NCI-H2227 treated with DMSO at 0.1 percent for 48 hours (cell line): ENCODE data around the gene VAMP8.
"Not testable (repeated sequence)": the region's sequence is repeated elsewhere in the genome, so short reads cannot be mapped to it uniquely, and the experiment has no call there.

ENCODE experiments used
- DNase-seq: peaks from one replicate; lab custom pipeline; 2025; lab: John Stamatoyannopoulos, UW

Gene VAMP8

DNA sequence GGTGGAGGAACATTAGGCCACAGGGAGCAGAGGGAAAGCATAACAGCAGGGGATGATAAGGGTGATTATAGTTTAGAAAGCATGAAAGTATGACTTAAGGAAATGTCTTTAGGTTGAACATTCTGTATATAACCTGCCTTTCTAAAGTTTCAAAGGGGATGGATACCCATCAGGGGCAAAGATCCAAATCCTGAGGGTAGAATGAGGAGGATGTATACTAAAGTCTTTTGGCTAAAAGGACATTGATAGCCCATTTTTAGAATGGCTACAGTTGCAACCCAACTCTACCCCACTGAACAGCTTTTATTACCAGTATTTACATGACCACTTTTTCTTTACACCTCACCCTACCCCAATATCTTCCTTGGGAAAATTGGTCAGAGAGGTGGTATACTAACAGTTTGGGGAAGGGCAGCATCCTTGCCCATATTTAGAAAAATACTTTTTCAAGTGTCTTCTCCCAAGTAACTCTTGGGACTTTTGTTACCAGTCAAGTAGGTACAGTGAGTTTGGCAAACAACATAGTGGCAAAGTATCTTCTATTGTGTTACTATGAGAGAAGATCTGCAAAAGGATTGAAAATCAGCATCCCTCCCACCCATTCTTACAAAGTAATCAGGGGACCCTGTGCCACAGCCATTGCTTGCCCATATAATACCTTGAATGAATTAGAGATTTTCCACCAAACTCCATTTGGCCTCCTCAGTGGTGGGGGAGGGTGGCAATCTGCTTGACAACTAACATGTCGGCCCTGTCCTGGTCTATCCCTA, 30.1 kb upstream of the VAMP8 start:
- DNase-seq: no peak

- DNase-seq: no peak
Measured at GRCh38 chr2:85547859-85548607, 29.4 kb upstream of the VAMP8 start.

DNA sequence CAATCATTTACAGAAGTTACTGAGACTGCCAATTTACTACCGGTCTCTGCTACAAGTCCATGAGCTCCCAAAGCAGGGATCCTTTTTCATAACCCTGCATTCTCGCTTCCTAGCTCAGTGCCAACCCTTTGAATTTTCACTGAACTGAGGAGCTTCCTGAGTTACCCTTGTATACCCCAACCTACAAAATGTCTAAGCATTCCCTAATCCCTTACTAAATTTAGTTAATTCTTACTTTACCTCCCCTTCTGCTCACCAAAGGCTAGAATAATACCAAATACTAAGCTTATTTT, 28.8 kb upstream of the VAMP8 start:
- no peak for DNase-seq

- DNase-seq: no peak
Measured at GRCh38 chr2:85549095-85549494, 28.3 kb upstream of the VAMP8 start.

- no peak for DNase-seq
Measured at GRCh38 chr2:85549826-85550225, 27.6 kb upstream of the VAMP8 start.

- no peak for DNase-seq
Measured at GRCh38 chr2:85550486-85550885, 26.9 kb upstream of the VAMP8 start.

DNA sequence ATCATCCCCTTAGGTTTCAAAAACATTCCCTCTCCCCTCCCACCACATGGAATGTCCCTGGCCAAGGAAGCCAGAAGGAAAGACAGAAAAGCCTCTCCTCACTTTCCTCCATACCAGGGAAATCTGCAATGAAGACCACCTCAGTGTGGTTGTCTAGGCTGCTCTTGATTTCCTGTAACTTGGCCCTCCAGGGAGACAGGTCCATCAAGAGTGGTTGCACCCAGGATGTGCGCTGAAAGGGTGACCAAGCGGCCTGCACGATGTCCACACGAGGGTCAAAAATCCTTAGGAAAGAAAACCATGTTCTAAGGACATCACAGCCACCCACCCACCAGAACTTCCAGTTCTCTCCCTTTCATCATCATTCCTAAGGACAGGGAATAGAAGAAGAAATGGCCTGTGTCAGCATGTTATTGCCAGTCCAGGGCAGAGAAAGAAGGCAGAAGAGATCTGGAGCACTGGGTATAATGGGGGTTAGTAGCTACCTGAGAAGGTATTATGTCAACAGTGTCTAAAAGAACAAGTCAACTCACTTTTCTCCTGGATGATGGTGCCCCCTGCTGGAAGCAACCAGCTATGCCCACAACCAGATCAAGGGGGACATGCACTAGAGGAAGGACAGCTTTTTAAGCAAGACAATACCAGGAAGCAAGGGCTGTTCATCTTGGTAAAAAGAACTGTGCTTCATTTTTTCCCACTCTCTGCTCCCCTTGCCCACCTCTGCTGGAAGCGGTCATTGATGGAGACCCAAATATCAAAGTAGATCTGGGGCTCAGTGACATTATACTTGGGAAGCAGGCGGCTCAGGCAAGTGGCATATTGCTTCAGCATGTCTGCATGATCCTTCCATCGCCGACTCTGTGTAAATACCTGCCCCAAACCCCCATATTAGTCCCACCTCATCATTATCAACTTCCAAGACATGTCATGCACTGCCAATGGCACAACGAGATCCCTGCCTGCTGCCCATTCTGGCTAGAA, 25.4 kb upstream of the VAMP8 start:
- peak; percentile 80 for DNase-seq

GRCh38 chr2:85553184-85553583, 24.2 kb upstream of the VAMP8 start:
- no peak for DNase-seq

DNA sequence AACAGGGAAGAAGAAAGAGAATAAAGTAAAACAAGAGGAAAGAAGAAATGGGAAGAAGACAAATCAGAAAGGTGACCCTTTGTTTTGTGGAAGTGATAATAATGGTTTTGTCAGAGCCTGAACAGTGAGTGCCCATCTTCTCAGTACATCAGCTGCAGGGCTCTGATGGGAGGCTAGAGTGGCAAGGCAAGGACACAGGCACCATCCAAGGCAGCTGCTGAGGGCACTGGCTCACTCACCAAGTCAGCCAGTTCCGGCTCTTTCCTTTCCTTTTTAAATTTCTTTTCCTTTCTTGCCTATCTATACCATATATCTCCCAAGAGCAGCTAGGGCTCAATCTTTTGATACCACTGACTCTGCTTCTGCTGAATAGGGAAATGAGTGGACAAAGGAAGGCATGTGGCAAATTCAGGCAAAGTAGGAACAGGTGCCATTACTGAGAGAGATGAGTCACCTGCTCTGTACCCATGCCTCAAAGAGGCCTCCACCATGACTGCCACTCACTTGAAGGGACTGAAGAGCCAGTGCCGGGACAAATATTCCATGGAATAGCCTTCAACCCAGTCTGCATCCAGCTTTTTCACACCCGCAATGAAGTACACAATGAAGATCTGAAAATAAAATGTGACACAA, 22.3 kb upstream of the VAMP8 start:
- no peak for DNase-seq

DNA sequence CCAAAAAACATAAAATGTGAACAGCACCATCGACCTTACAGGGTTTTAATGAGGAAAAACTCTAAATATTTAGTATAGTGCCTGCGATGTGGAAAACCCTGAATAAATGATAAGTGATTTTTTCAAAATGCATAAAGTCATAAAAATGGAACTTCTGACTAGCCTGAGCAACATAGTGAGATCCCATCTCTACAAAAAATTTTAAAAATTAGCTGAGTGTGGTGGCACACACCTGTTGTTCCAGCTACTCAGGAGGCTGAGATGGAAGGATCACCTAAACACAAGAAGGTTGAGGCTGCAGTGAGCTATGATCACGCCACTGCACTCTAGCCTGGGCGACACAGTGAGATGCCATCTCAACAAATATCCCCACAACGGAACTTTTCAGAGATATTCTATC, 20.3 kb upstream of the VAMP8 start:
- no peak for DNase-seq

DNA sequence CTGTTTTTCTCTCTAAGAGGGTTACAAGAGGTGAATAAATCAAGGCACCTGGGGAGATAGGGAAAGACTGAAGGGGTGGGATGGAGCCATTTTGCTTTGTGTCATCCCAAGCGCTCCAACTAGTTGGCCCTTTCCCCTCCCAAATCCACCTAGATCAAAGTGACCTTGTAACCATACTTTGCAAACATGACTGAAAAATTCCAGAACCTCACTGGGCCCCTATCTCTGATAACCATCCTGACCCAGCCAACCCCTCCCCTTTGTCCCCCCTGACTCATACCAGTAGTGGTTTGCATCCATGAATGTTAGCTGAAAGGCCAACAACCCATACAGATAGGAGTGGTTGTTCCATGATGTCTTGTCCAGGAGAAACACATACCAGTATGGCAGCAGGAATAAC, 19.2 kb upstream of the VAMP8 start:
- no peak for DNase-seq

DNA sequence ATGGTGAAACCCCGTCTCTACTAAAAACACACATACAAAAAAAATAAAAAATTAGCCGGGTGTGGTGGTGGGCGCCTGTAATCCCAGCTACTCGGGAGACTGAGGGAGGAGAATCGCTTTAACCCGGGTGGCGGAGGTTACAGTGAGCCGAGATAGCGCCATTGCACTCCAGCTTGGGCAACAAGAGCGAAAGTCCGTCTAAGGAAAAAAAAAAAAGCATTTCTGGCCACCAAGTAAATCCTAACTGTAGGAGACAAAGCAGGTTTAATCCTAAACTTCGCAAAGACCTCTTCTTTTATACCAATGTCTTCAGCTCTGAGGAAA, 17.0 kb upstream of the VAMP8 start:
- DNase-seq: not testable (repeated sequence)

DNA sequence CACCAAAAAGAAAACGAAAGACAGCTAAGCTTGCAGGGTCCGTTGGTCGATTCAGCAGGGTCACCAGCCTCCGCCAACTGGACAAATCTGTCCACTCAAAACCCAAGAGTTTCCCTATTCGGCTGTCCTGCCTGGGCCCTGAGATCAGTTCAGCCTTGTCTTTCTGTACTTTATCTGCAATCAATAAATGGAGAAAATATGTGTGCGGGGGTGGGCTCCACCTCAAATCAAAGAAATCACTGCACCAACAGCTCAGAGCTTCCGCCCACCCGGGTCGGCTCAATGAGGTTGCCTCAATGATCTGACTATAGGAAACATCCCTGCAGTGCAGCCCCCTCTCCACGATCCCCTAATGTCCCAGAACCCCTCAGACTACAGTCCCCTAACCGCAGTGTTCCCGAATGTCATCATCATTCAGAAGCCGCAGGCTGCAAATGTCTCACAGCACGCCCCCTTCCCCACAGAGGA, 16.5 kb upstream of the VAMP8 start:
- DNase-seq: no peak

GRCh38 chr2:85561280-85562212, 15.8 kb upstream of the VAMP8 start, which contains the start of gene GGCX:
TSS of gene GGCX (minus strand) at chr2:85561493. CDS start at chr2:85561428, 65 bp downstream.
- peak; percentile 96 for DNase-seq

DNA sequence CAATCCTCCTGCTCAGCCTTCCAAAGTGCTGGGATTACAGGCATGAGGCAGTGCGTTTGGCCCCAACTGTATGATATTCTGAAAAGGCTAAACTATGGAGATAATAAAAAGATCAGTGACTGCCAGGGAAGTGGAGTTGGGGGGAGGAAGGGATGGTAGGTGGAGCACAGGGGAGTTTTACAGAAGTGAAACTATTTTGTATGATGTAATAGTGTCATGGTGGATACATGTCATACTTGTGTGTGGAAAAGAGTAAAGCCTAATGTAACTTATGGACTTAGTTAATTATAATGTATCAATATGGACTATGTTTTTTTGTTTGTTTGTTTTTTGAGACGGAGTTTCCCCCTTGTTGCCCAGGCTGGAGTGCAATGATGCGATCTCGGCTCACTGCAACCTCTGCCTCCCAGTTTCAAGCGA, 13.2 kb upstream of the VAMP8 start:
- DNase-seq: no peak

- no peak for DNase-seq
Measured at GRCh38 chr2:85566265-85566664, 11.1 kb upstream of the VAMP8 start.

DNA sequence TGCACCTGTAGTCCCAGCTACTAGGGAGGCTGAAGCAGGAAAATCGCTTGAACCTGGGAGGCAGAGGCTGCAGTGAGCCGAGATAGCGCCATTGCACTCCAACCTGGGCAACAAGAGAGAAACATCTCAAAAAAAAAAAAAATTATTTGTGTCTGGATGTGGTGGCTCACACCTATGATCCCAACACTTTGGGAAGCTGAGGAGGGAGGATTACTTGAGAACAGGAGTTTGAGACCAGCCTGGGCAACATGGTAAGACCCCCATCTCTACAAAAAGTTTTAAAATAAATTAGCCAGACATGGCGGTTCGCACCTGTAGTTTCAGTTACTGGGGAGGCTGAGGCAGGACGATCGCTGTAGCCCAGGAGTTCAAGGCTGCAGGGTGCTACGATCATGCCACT, 1.6 kb upstream of the VAMP8 start:
- no peak for DNase-seq

- DNase-seq: no peak
Measured at GRCh38 chr2:85577063-85577385, 362 bp upstream of the VAMP8 start.

DNA sequence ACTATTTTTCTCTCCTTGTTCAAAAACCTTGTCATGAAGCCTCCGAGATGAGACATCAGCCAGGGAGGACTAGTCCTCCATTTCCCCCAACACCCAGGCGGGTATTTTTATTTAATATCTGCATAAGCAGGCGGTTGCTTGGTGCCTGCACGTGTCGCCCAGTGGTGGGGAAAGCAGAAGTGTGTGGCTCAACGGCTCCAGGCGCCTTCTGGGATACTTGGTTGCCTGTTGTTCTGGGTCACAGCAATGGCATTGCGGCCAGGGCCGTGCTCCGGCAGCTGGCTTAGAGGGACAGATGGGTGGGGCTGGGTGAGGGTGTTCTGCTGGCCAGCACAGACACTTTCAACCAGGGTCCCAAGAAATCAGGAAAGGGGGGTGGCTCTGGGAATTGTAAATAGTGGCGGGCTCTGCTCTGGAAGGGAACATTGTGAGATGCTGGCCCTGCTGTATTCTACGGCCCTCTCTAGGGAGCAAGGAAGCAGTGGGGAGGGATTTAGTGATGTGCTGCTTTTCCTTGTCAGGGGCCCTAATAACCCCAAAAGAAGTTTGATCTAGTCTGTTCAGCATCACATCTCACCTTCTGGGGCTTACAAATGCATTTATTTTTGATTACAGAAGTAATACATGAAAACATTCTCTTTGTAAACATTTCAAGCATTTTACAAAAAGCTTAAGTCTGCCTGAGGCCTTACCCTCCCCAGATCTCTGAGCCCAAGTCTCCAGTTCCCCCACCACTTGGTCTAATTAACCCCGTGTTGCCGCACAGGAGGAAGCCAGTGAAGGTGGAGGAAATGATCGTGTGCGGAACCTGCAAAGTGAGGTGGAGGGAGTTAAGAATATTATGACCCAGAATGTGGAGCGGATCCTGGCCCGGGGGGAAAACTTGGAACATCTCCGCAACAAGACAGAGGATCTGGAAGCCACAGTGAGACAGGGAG, 1.1 kb downstream of the VAMP8 start:
- DNase-seq: no peak
